ENCODE data around the gene RUNDC3A. TPM values are rescaled to one million over a fixed set of nuclear protein-coding genes. Genes with fewer than 3 reads are reported as not detected.

RUNDC3A gene
- total RNA-seq, 1 donor from 2014 or later, result 0.58 TPM

DNA sequence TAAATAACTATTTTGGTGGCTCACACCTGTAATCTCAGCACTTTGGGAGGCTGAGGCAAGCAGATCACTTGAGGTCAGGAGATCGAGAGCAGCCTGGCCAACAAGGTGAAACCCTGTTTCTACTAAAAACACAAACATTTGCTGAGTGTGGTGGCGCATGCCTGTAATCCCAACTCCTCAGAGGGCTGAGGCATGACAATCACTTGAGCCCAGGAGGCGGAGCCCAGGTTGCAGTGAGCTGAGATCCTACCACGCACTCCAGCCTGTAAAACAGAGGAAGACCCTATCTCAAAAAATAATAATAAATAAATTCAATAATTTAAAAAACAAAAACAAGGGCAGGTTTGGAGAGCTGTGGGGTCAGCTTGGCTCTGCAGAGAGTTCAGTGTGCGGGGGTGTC, 34.8 kb upstream of the RUNDC3A start:
- no peaks in the 10 kb centered on the region for H4K20me1 ChIP-seq (ENCODE audit: low read depth)
- H3K4me2 ChIP-seq, result no peak overlapping the region
- DNase-seq (ENCODE audit: low spot score), result peak; percentile 34
- H3K27me3 ChIP-seq, result no peaks in the 10 kb centered on the region
- no peak overlapping the region for H3K4me3 ChIP-seq
- no peaks in the 10 kb centered on the region for H3F3A ChIP-seq (ENCODE audit: low read depth)
- Mint-ChIP-seq H3K27ac (no peak overlapping the region), H3K4me3 (no peak overlapping the region), H3K27me3 (ENCODE audit: insufficient read depth, low read depth) (peaks cover 17% of the 10 kb centered on the region), H3K9me3 (no peaks in the 10 kb centered on the region), H3K36me3 (no peaks in the 10 kb centered on the region), H3K4me1 (peaks cover 9% of the 10 kb centered on the region)
- TF ChIP-seq EZH2phosphoT487 (IDR thresholded peaks at IDR 0.05) (no peak), CTCF (IDR thresholded peaks at IDR 0.05) (no peak), EZH2 (IDR thresholded peaks at IDR 0.05) (no peak)
- H3K9me3 ChIP-seq (ENCODE audit: low read depth), result no peaks in the 10 kb centered on the region
- H3K27ac ChIP-seq, result no peak overlapping the region
- no peaks in the 10 kb centered on the region for H3K36me3 ChIP-seq
- peak overlapping the region; percentile 57 for H2AFZ ChIP-seq (replicated peaks)
- H3K9ac ChIP-seq, result no peak overlapping the region
- H3K79me2 ChIP-seq (ENCODE audit: low read depth), result no peaks in the 10 kb centered on the region
- H3K4me1 ChIP-seq, result peaks cover 8% of the 10 kb centered on the region

DNA sequence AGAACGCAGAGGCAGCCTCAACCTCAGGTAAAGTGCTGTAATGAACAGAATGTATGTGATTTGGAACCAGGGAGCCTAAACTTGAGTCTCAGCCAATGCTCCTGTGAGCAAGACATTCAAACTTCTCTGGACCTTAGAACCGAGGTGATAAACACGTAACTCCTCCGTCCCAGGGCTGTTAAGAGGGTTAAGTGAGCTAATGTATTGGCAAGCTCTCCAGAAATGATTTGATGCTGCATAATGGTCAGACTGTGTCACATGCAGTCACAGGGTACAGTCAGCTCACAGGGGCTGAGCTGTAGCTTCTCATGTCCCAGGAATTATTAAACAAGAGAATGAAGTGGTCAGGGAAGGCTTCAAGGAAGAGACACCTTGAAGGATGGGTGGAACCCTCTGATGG, 30.4 kb upstream of the RUNDC3A start:
- H3F3A ChIP-seq (ENCODE audit: low read depth), result no peaks in the 10 kb centered on the region
- H3K9ac ChIP-seq, result no peak overlapping the region
- H3K36me3 ChIP-seq, result no peaks in the 10 kb centered on the region
- peaks cover 13% of the 10 kb centered on the region for H3K4me1 Mint-ChIP-seq
- no peaks in the 10 kb centered on the region for H3K9me3 Mint-ChIP-seq
- H2AFZ ChIP-seq (replicated peaks), result no peak overlapping the region
- H4K20me1 ChIP-seq (ENCODE audit: low read depth), result no peaks in the 10 kb centered on the region
- peaks cover 14% of the 10 kb centered on the region for H3K27me3 Mint-ChIP-seq (ENCODE audit: insufficient read depth, low read depth)
- H3K36me3 Mint-ChIP-seq, result no peaks in the 10 kb centered on the region
- no peaks in the 10 kb centered on the region for H3K9me3 ChIP-seq (ENCODE audit: low read depth)
- H3K27me3 ChIP-seq, result no peaks in the 10 kb centered on the region
- H3K4me1 ChIP-seq, result peaks cover 5% of the 10 kb centered on the region
- no peak overlapping the region for H3K4me2 ChIP-seq
- no peak overlapping the region for H3K27ac ChIP-seq
- no peaks in the 10 kb centered on the region for H3K79me2 ChIP-seq (ENCODE audit: low read depth)
- TF ChIP-seq EZH2 (IDR thresholded peaks at IDR 0.05), result no peak
- no peak for TF ChIP-seq CTCF (IDR thresholded peaks at IDR 0.05)
- TF ChIP-seq EZH2phosphoT487 (IDR thresholded peaks at IDR 0.05), result no peak
- no peak overlapping the region for H3K4me3 Mint-ChIP-seq
- no peak for DNase-seq (ENCODE audit: low spot score)
- H3K27ac Mint-ChIP-seq, result no peak overlapping the region
- no peak overlapping the region for H3K4me3 ChIP-seq

- Histone ChIP-seq H3K9me3 (ENCODE audit: low read depth) (no peaks in the 10 kb centered on the region), H3K4me1 (no peaks in the 10 kb centered on the region), H3K4me2 (no peak overlapping the region), H4K20me1 (ENCODE audit: low read depth) (no peaks in the 10 kb centered on the region), H3K79me2 (ENCODE audit: low read depth) (no peaks in the 10 kb centered on the region), H2AFZ (replicated peaks) (no peak overlapping the region), H3F3A (ENCODE audit: low read depth) (no peaks in the 10 kb centered on the region), H3K9ac (no peak overlapping the region), H3K4me3 (no peak overlapping the region), H3K27ac (no peak overlapping the region), H3K27me3 (no peaks in the 10 kb centered on the region), H3K36me3 (no peaks in the 10 kb centered on the region)
- TF ChIP-seq EZH2 (IDR thresholded peaks at IDR 0.05) (no peak), EZH2phosphoT487 (IDR thresholded peaks at IDR 0.05) (no peak), CTCF (IDR thresholded peaks at IDR 0.05) (no peak)
- Mint-ChIP-seq H3K27ac (no peak overlapping the region), H3K4me3 (no peak overlapping the region), H3K27me3 (ENCODE audit: insufficient read depth, low read depth) (peaks cover 7% of the 10 kb centered on the region), H3K9me3 (no peaks in the 10 kb centered on the region), H3K36me3 (no peaks in the 10 kb centered on the region), H3K4me1 (peaks cover 10% of the 10 kb centered on the region)
- DNase-seq (ENCODE audit: low spot score), result no peak
Observed at GRCh38 chr17:44279346-44279665, 29.1 kb upstream of the RUNDC3A start.
